GM12878 (cell line): ENCODE results near the gene ZNF836. TPM values are rescaled to one million over a fixed set of nuclear protein-coding genes. Genes with fewer than 3 reads are reported as not detected.

Source experiments
- BCLAF1 ChIP-seq: fragments of 450-650 bp; IDR thresholded peaks from 2 replicates; pipeline ENCODE4 v1.6.1; 2017; ENCODE audit warnings: antibody characterized with exemption, mild to moderate bottlenecking, moderate library complexity
- CTCF ChIP-seq, 3 experiments: IDR thresholded peaks in 2 of 3; conservative IDR thresholded peaks in 1 of 3; 2 replicates each; pipeline ENCODE4 v1.5.1; 2011; ENCODE audit warnings: low read depth in 3 of 3, low read length in 3 of 3, mild to moderate bottlenecking in 3 of 3, control low read depth in 2 of 3, moderate library complexity in 2 of 3, inconsistent platforms in 1 of 3, mixed read lengths in 1 of 3; ENCODE audit not compliant: control insufficient read depth in 2 of 3, insufficient read depth in 1 of 3; ENCODE audit errors: extremely low read depth in 1 of 3
- DPF2 ChIP-seq: fragments of 450-650 bp; IDR thresholded peaks from 2 replicates; pipeline ENCODE4 v1.6.1; 2017; ENCODE audit warnings: mild to moderate bottlenecking
- IKZF2 ChIP-seq, 2 experiments: fragments of 450-650 bp; IDR thresholded peaks; 2 replicates each; pipeline ENCODE4 v1.6.1; 2017; ENCODE audit warnings: mild to moderate bottlenecking in 2 of 2, moderate library complexity in 2 of 2
- STAT3 ChIP-seq: IDR thresholded peaks from 2 replicates; pipeline ENCODE4 v1.6.1; 2011; ENCODE audit warnings: low read depth, low read length, improper control_type of control experiment
- SUPT20H ChIP-seq: IDR thresholded peaks from 2 replicates; pipeline ENCODE4 v1.6.1; 2011; ENCODE audit warnings: low read depth, mild to moderate bottlenecking, low read length, moderate library complexity, borderline replicate concordance; ENCODE audit not compliant: control insufficient read depth
- polyA plus RNA-seq, 11 experiments: library from polyadenylated mRNA; depleted of rRNA in 4 of 11; unstranded in 6 of 11; stranded (reverse) in 5 of 11; fragments of >200 nt; fragmentation: Nextera tagmentation in 4 of 11; fragmentation: Illumina TruSeq in 1 of 11; extraction: Ambion mirVana in 4 of 11; extraction: Trizol in 1 of 11; gene quantifications; 1 replicate in 1 of 11; 2 replicates in 10 of 11; pipeline versions ENCODE4 v1.2.1 to v1.2.3, GENCODE V29; 2011 to 2016; ENCODE audit warnings: inconsistent platforms in 2 of 11, missing spikeins in 2 of 11, low read depth in 1 of 11
- total RNA-seq, 4 experiments: library from RNA; depleted of rRNA in 3 of 4; stranded (reverse); fragments of >200 nt in 3 of 4; fragmentation: Illumina TruSeq in 1 of 4; extraction: Trizol in 1 of 4; gene quantifications; 2 replicates each; pipeline versions ENCODE4 v1.2.1 to v1.2.3, GENCODE V29; 2013 to 2021

The ZNF836 gene
- total and polyA plus RNA-seq, 10 of the 15 experiments (the other 5 are each of a cell fraction or from before 2014, with no cell fraction given) = 4.5 to 9.2 (median 6.2) TPM

- TF ChIP-seq CTCF (IDR thresholded peaks at IDR 0.05 in 2 of 3, conservative IDR thresholded peaks at IDR 0.05 in 1 of 3; ENCODE audit: control insufficient read depth in 2 of 3, extremely low read depth in 1 of 3, insufficient read depth in 1 of 3, low read depth in 3 of 3, low read length in 3 of 3) (peak; percentile 67 to 88 (median 82)), IKZF2 (IDR thresholded peaks at IDR 0.05) (peak in 1 of 2 experiments; percentile 24; a peak in 1 of 4 replicates), SUPT20H (no peak), DPF2 (no peak), BCLAF1 (no peak), STAT3 (no peak)
These were observed 32.0 kb downstream of the ZNF836 start, which contains the start of gene ZNF616 (continued) for GRCh38 chr19:52139252-52140031.
